A549 (cell line): Measurements from ENCODE around the gene MOK. TPM values are rescaled to one million over a fixed set of nuclear protein-coding genes. Genes with fewer than 3 reads are reported as not detected.

Experiments
- ATAC-seq, 2 experiments: fragments of 200-7000 bp in 1 of 2; fragments of >200 bp in 1 of 2; cut with Nextera tagmentation in 1 of 2; cut with Tn5 transposase in 1 of 2; 3 replicates each; pipeline versions ENCODE4 v1.8.0 to v1.9.1; 2018 to 2020; ENCODE audit warnings: mild to moderate bottlenecking in 1 of 2, moderate library complexity in 1 of 2
- CTCF ChIA-PET: fragments of 300-600 bp; sonication (Branson Sonifier 250); formaldehyde crosslinking; extraction: SDS; loops from one replicate; lab custom pipeline; 2021; ENCODE audit warnings: antibody characterized with exemption, inconsistent platforms; lab: Yijun Ruan, JAX
- POLR2A ChIA-PET: fragments of 350-600 bp; formaldehyde crosslinking; extraction: SDS; loops from one replicate; lab custom pipeline; 2021; ENCODE audit warnings: antibody characterized with exemption, inconsistent platforms; lab: Yijun Ruan, JAX
- DNase-seq, 2 experiments: peaks; one replicate each; pipeline versions ENCODE4 v3.0.0 to v3.0.0-alpha.2; 2011 to 2016; ENCODE audit warnings: low read depth in 1 of 2, low spot score in 1 of 2
- FAIRE-seq: peaks from 2 replicates; lab custom pipeline; 2011; peaks lifted over from hg19 to GRCh38; lab: Jason Lieb, UNC
- H3K27ac ChIP-seq, 2 experiments: fragments of >200 bp; sonication (Bioruptor Twin); formaldehyde crosslinking; 3 replicates each; pipeline ENCODE4 v1.5.1; 2016 to 2017
- H3K4me1 ChIP-seq: fragments of >200 bp; sonication (Bioruptor Twin); formaldehyde crosslinking; 3 replicates; pipeline ENCODE4 v1.6.1; 2016
- H3K4me2 ChIP-seq: fragments of >200 bp; sonication (Bioruptor Twin); formaldehyde crosslinking; 3 replicates; pipeline ENCODE4 v1.6.1; 2016
- H3K4me3 ChIP-seq: fragments of >200 bp; sonication (Bioruptor Twin); formaldehyde crosslinking; 3 replicates; pipeline ENCODE4 v1.5.1; 2016
- H3K9me3 ChIP-seq: fragments of >200 bp; sonication (Bioruptor Twin); formaldehyde crosslinking; 3 replicates; pipeline ENCODE4 v1.6.1; 2016
- CEBPB ChIP-seq, 2 experiments: fragments of >200 bp in 1 of 2; sonication (Bioruptor Twin) in 1 of 2; formaldehyde crosslinking in 1 of 2; IDR thresholded peaks; 2 replicates each; pipeline ENCODE4 v1.6.1; 2012 to 2016
- CHD2 ChIP-seq: fragments of 150-350 bp; IDR thresholded peaks from 2 replicates; pipeline ENCODE4 v1.6.1; 2014; ENCODE audit warnings: low read length; ENCODE audit not compliant: partially characterized antibody
- ELK1 ChIP-seq: fragments of 150-350 bp; IDR thresholded peaks from 2 replicates; pipeline ENCODE4 v1.6.1; 2014; ENCODE audit warnings: low read depth, mild to moderate bottlenecking, low read length
- ESRRA ChIP-seq: fragments of 150-350 bp; IDR thresholded peaks from 2 replicates; pipeline ENCODE4 v1.6.1; 2014; ENCODE audit warnings: mild to moderate bottlenecking, low read length, borderline replicate concordance
- FOXS1 ChIP-seq: fragments of 250-450 bp; sonication (Bioruptor Pico); IDR thresholded peaks from 2 replicates; pipeline ENCODE4 v1.5.0; 2020; ENCODE audit warnings: mild to moderate bottlenecking, moderate library complexity
- HDAC2 ChIP-seq: fragments of 200-600 bp; sonication (generic); IDR thresholded peaks from 2 replicates; pipeline ENCODE4 v1.6.1; 2016
- HMGXB4 ChIP-seq: fragments of 250-450 bp; sonication (Bioruptor Pico); IDR thresholded peaks from 2 replicates; pipeline ENCODE4 v1.5.0; 2021; ENCODE audit warnings: mild to moderate bottlenecking, moderate library complexity, borderline replicate concordance
- HOXB13 ChIP-seq: fragments of 250-450 bp; sonication (Bioruptor Pico); IDR thresholded peaks from 2 replicates; pipeline ENCODE4 v1.5.0; 2020; ENCODE audit warnings: low read depth, mild to moderate bottlenecking, moderate library complexity
- HOXB5 ChIP-seq: fragments of 250-450 bp; sonication (Bioruptor Pico); IDR thresholded peaks from 2 replicates; pipeline ENCODE4 v1.5.0; 2020; ENCODE audit warnings: mild to moderate bottlenecking, moderate library complexity
- KDM1A ChIP-seq: fragments of 200-600 bp; sonication (generic); IDR thresholded peaks from 2 replicates; pipeline ENCODE4 v1.6.1; 2016; ENCODE audit warnings: low read depth, mild to moderate bottlenecking
- KDM5A ChIP-seq: fragments of 200-600 bp; sonication (generic); IDR thresholded peaks from 2 replicates; pipeline ENCODE4 v1.6.1; 2016; ENCODE audit warnings: antibody characterized with exemption, mild to moderate bottlenecking
- MAZ ChIP-seq: fragments of 150-350 bp; IDR thresholded peaks from 2 replicates; pipeline ENCODE4 v1.6.1; 2014; ENCODE audit warnings: antibody characterized with exemption, low read depth, low read length, borderline replicate concordance
- NPAS2 ChIP-seq: fragments of 250-450 bp; sonication (Bioruptor Pico); IDR thresholded peaks from 2 replicates; pipeline ENCODE4 v1.8.0; 2022; ENCODE audit warnings: mild to moderate bottlenecking, moderate library complexity, borderline replicate concordance
- POLR2A ChIP-seq: IDR thresholded peaks from 2 replicates; pipeline ENCODE4 v1.6.1; 2012; ENCODE audit warnings: mild to moderate bottlenecking, low read length
- RCOR1 ChIP-seq: fragments of 150-350 bp; IDR thresholded peaks from 2 replicates; pipeline ENCODE4 v1.6.1; 2014; ENCODE audit warnings: antibody characterized with exemption, low read length, low read depth
- REST ChIP-seq: fragments of 200-600 bp; sonication (generic); IDR thresholded peaks from 2 replicates; pipeline ENCODE4 v1.6.1; 2016; ENCODE audit warnings: antibody characterized with exemption, mild to moderate bottlenecking, moderate library complexity
- RFX5 ChIP-seq: fragments of 450-650 bp; IDR thresholded peaks from 2 replicates; pipeline ENCODE4 v1.7.1; 2014; ENCODE audit warnings: antibody characterized with exemption, mild to moderate bottlenecking, moderate library complexity
- SMC3 ChIP-seq: fragments of >200 bp; sonication (Bioruptor Twin); formaldehyde crosslinking; IDR thresholded peaks from 3 replicates; pipeline ENCODE4 v1.6.1; 2018; ENCODE audit warnings: inconsistent platforms
- TP53 ChIP-seq: fragments of 250-450 bp; sonication (Bioruptor Pico); IDR thresholded peaks from 2 replicates; pipeline ENCODE4 v1.5.0; 2021; ENCODE audit warnings: mild to moderate bottlenecking, moderate library complexity
- USF2 ChIP-seq: fragments of 450-650 bp; IDR thresholded peaks from 2 replicates; pipeline ENCODE4 v1.6.1; 2014; ENCODE audit warnings: antibody characterized with exemption
- ZC3H11A ChIP-seq: fragments of 450-650 bp; IDR thresholded peaks from 2 replicates; pipeline ENCODE4 v1.6.1; 2014; ENCODE audit warnings: antibody characterized with exemption, mild to moderate bottlenecking
- whole genome bisulfite sequencing: methylation state at CpG from one replicate; pipeline ENCODE4 v1.1.6; 2017; ENCODE audit errors: missing lambda C conversion rate; 5-methylcytosine and 5-hydroxymethylcytosine counted together
- polyA plus RNA-seq, 4 experiments: library from polyadenylated mRNA; depleted of rRNA in 3 of 4; stranded (reverse); fragments of >200 nt; fragmentation: RNase III in 1 of 4; extraction: RNeasy Plus Mini Kit Qiagen cat#74134 plus additional on column Dnase treatment in 1 of 4; gene quantifications; 2 replicates in 3 of 4; 3 replicates in 1 of 4; pipeline ENCODE4 v1.2.3, GENCODE V29; 2011 to 2017

The MOK gene
- polyA plus RNA-seq, 2 of the 4 experiments (the other 2 are of a cell fraction) = 12.6 to 18.5 TPM

GRCh38 chr14:102218688-102219087 lies 86.3 kb downstream of the MOK start:
- Histone ChIP-seq H3K4me2 (no peak overlapping the region), H3K9me3 (no peaks in the 10 kb centered on the region), H3K4me1 (no peaks in the 10 kb centered on the region), H3K4me3 (no peak overlapping the region), H3K27ac (no peak overlapping the region)
- DNase-seq (no peak), ATAC-seq (no peak; a peak in 1 of 6 replicates), FAIRE-seq (no peak)
- ChIA-PET CTCF (interaction anchor here (0.9 to 2.8 kb wide), 2 partner anchors 10 to 97 kb away, joined by 3 to 21 read pairs; no protein-coding TSS in a partner anchor), POLR2A (no interaction called here)
- WGBS = 90% methylated on average over 16 of the region's 16 CpGs
- TF ChIP-seq HOXB5 (CRISPR knock-in tag) (no peak), POLR2A (no peak), HDAC2 (no peak), NPAS2 (CRISPR knock-in tag) (no peak), HMGXB4 (no peak), CEBPB (IDR thresholded peaks at IDR 0.05) (no peak), HOXB13 (CRISPR knock-in tag) (no peak), RFX5 (no peak), USF2 (no peak)

GRCh38 chr14:102217987-102218421 lies 87.0 kb downstream of the MOK start:
- Histone ChIP-seq H3K27ac (no peak overlapping the region), H3K4me3 (no peak overlapping the region), H3K9me3 (no peaks in the 10 kb centered on the region), H3K4me2 (no peak overlapping the region), H3K4me1 (no peaks in the 10 kb centered on the region)
- CTCF ChIA-PET = interaction anchor here (2.8 kb wide), 1 partner anchor 98 kb away, joined by 21 read pairs; no protein-coding TSS in a partner anchor
- FAIRE-seq (no peak), DNase-seq (no peak), ATAC-seq (no peak)
- POLR2A ChIA-PET = no interaction called here
- 87% methylated on average over 14 of the region's 14 CpGs for WGBS
- no peak for TF ChIP-seq KDM5A

GRCh38 chr14:102217399-102217798 lies 87.6 kb downstream of the MOK start:
- CTCF ChIA-PET = interaction anchor here (0.7 to 2.8 kb wide), 4 partner anchors 8 to 170 kb away, joined by 3 to 21 read pairs (median 4); no protein-coding TSS in a partner anchor
- WGBS = 94% methylated on average over 9 of the region's 10 CpGs
- Histone ChIP-seq H3K9me3 (no peaks in the 10 kb centered on the region), H3K4me3 (no peak overlapping the region), H3K4me2 (no peak overlapping the region), H3K4me1 (no peaks in the 10 kb centered on the region), H3K27ac (no peak overlapping the region)
- FAIRE-seq (no peak), DNase-seq (no peak), ATAC-seq (no peak)
- POLR2A ChIA-PET = no interaction called here
- TF ChIP-seq FOXS1 (CRISPR knock-in tag) (no peak), SMC3 (no peak), TP53 (CRISPR knock-in tag) (no peak), MAZ (no peak), ZC3H11A (no peak)

- no peak overlapping the region for H3K4me2 ChIP-seq
- no peaks in the 10 kb centered on the region for H3K9me3 ChIP-seq
- H3K27ac ChIP-seq = no peak overlapping the region
- FAIRE-seq = no peak
- DNase-seq = no peak
- TF ChIP-seq KDM1A (no peak), CHD2 (no peak), ELK1 (no peak), POLR2A (no peak), REST (no peak), ESRRA (no peak), RFX5 (no peak), RCOR1 (no peak)
- TF ChIP-seq, all 56 proteins: peak for 0
- ATAC-seq = no peak
- WGBS = 91% methylated on average over 19 of the region's 20 CpGs
- ChIA-PET POLR2A (no interaction called here), CTCF (interaction anchor here (0.6 to 2.7 kb wide), 6 partner anchors 10 to 509 kb away, joined by 3 to 22 read pairs (median 4); no protein-coding TSS in a partner anchor)
- Histone ChIP-seq H3K4me3 (no peak overlapping the region), H3K4me1 (no peaks in the 10 kb centered on the region)
Measured at GRCh38 chr14:102215576-102216250, 89.3 kb downstream of the MOK start.
